K562 treated with DMSO at 1 percent for 12 hours (cell line): ENCODE results near the gene LYSMD1. TPM values are rescaled to one million over a fixed set of nuclear protein-coding genes. Genes with fewer than 3 reads are reported as not detected.

Experiments used
- total RNA-seq: library from RNA; unstranded; fragments of 300-600 nt; gene quantifications from 2 replicates; pipeline ENCODE4 v1.2.3, GENCODE V29; 2022; ENCODE audit not compliant: insufficient read depth

The LYSMD1 gene
- 2.3 and 4.8 TPM in 2 replicates for total RNA-seq

GRCh38 chr1:151165738-151166504, at the start of gene LYSMD1, which contains the start of gene SCNM1:
LYSMD1 (minus strand) TSS chr1:151165902; CDS start chr1:151165258, 644 bp downstream.
SCNM1 (plus strand) TSS chr1:151166144; CDS start chr1:151166153, 9 bp downstream.

GRCh38 chr1:151198254-151199127, 32.8 kb upstream of the LYSMD1 start, which contains the start of gene PIP5K1A:
PIP5K1A (plus strand) TSS chr1:151198552; CDS start chr1:151198997, 445 bp downstream.

GRCh38 chr1:151189637-151190445, 24.1 kb upstream of the LYSMD1 start, which contains the start of gene VPS72:
VPS72 (minus strand) TSS chr1:151190197; CDS start chr1:151190121, 76 bp downstream.

GRCh38 chr1:151175863-151176262, 10.2 kb upstream of the LYSMD1 start, which contains the start of gene TMOD4:
TMOD4 (minus strand) TSS chr1:151175981; CDS start chr1:151174875, 1,106 bp downstream.

GRCh38 chr1:151156515-151156819, 9.2 kb downstream of the LYSMD1 start, which contains the start of gene TNFAIP8L2:
TNFAIP8L2 (plus strand) TSS chr1:151156649; CDS start chr1:151158698, 2,049 bp downstream.

GRCh38 chr1:151146412-151147131, 19.1 kb downstream of the LYSMD1 start, which contains the start of gene SEMA6C:
SEMA6C (minus strand) TSS chr1:151146631; CDS start chr1:151142621, 4,010 bp downstream.

Other genes starting within 250 kb of the LYSMD1 start
- gene SETDB1, start 239.5 kb downstream of the LYSMD1 start, total RNA-seq: 15.8 and 26.4 TPM in 2 replicates
- 129 and 225 TPM in 2 replicates for gene CERS2, start 191.1 kb downstream of the LYSMD1 start, total RNA-seq
- gene ANXA9, start 183.6 kb downstream of the LYSMD1 start, total RNA-seq: 1.9 and 9.1 TPM in 2 replicates
- 5.7 and 18.8 TPM in 2 replicates for gene MINDY1, start 159.0 kb downstream of the LYSMD1 start, total RNA-seq
- 12.8 and 32.1 TPM in 2 replicates for gene PRUNE1, start 157.5 kb downstream of the LYSMD1 start, total RNA-seq
- gene BNIPL, start 129.3 kb downstream of the LYSMD1 start, total RNA-seq: 1.4 and 3.2 TPM in 2 replicates
- 2.7 and 4.8 TPM in 2 replicates for gene C1orf56, start 118.2 kb downstream of the LYSMD1 start, total RNA-seq
- 30.9 and 78.5 TPM in 2 replicates for gene CDC42SE1, start 106.3 kb downstream of the LYSMD1 start, total RNA-seq
- gene MLLT11, start 105.5 kb downstream of the LYSMD1 start, total RNA-seq: 5.1 and 9.4 TPM in 2 replicates
- 0.97 and 7.5 TPM in 2 replicates for gene GABPB2, start 95.1 kb downstream of the LYSMD1 start, total RNA-seq
- 5.3 and 7.6 TPM in 2 replicates for gene SEMA6C, start 19.3 kb downstream of the LYSMD1 start, total RNA-seq
- gene TNFAIP8L2, start 9.3 kb downstream of the LYSMD1 start, total RNA-seq: not detected in 2 replicates
- gene SCNM1, start 242 bp upstream of the LYSMD1 start, total RNA-seq: 56.7 and 62.1 TPM in 2 replicates
- gene TMOD4, start 10.1 kb upstream of the LYSMD1 start, total RNA-seq: not detected in 2 replicates
- 74.3 and 74.9 TPM in 2 replicates for gene VPS72, start 24.3 kb upstream of the LYSMD1 start, total RNA-seq
- gene PIP5K1A, start 32.6 kb upstream of the LYSMD1 start, total RNA-seq: 8.2 and 26.4 TPM in 2 replicates
- 300 and 354 TPM in 2 replicates for gene PSMD4, start 88.8 kb upstream of the LYSMD1 start, total RNA-seq
- 19.6 and 35.6 TPM in 2 replicates for gene ZNF687, start 116.4 kb upstream of the LYSMD1 start, total RNA-seq
- gene PI4KB, start 161.5 kb upstream of the LYSMD1 start, total RNA-seq: 44.3 and 56.9 TPM in 2 replicates
- gene RFX5, start 181.3 kb upstream of the LYSMD1 start, total RNA-seq: 8.3 and 21.0 TPM in 2 replicates
- 44.0 and 45.5 TPM in 2 replicates for gene SELENBP1, start 206.8 kb upstream of the LYSMD1 start, total RNA-seq
- 499 and 556 TPM in 2 replicates for gene PSMB4, start 233.7 kb upstream of the LYSMD1 start, total RNA-seq